ENCODE measurements around the gene GALNT9.

GALNT9 gene

GRCh38 chr12:132238884-132239283, 90.5 kb downstream of the GALNT9 start:
- ATAC-seq (replicated peaks) = no peak

GRCh38 chr12:132238488-132238854, 90.9 kb downstream of the GALNT9 start:
- Mint-ChIP-seq H3K27me3 (no peaks in the 10 kb centered on the region), H3K9me3 (no peaks in the 10 kb centered on the region), H3K36me3 (ENCODE audit: insufficient read depth) (no peaks in the 10 kb centered on the region), H3K4me3 (no peak overlapping the region), H3K27ac (no peak overlapping the region), H3K4me1 (ENCODE audit: low read depth in 2 of 2) (peaks cover 1 to 2% of the 10 kb centered on the region in 2 donors)
- no peak for ATAC-seq (replicated peaks)
- DNase-seq = no peak

More at GRCh38 chr12:132238884-132239283, 90.5 kb downstream of the GALNT9 start:
- Mint-ChIP-seq H3K4me1 (ENCODE audit: low read depth in 2 of 2) (peaks cover 1 to 7% of the 10 kb centered on the region in 2 donors), H3K27ac (no peak overlapping the region), H3K36me3 (ENCODE audit: insufficient read depth) (no peaks in the 10 kb centered on the region), H3K27me3 (no peaks in the 10 kb centered on the region), H3K9me3 (no peaks in the 10 kb centered on the region), H3K4me3 (no peak overlapping the region)
- DNase-seq = no peak

- Mint-ChIP-seq H3K27me3 (no peaks in the 10 kb centered on the region), H3K4me3 (no peak overlapping the region), H3K27ac (no peak overlapping the region), H3K36me3 (ENCODE audit: insufficient read depth) (no peaks in the 10 kb centered on the region), H3K4me1 (ENCODE audit: low read depth in 2 of 2) (peaks cover 0 to 1% of the 10 kb centered on the region in 2 donors), H3K9me3 (no peaks in the 10 kb centered on the region)
- DNase-seq (no peak), ATAC-seq (replicated peaks) (no peak)
Observed at GRCh38 chr12:132237772-132238487, 91.5 kb downstream of the GALNT9 start.

- H3K9me3 Mint-ChIP-seq = no peaks in the 10 kb centered on the region
- no peaks in the 10 kb centered on the region for H3K27me3 Mint-ChIP-seq
- peaks cover 0 to 1% of the 10 kb centered on the region in 2 donors for H3K4me1 Mint-ChIP-seq (ENCODE audit: low read depth in 2 of 2)
- DNase-seq (no peak), ATAC-seq (replicated peaks) (no peak)
- no peak overlapping the region for H3K27ac Mint-ChIP-seq
- no peaks in the 10 kb centered on the region for H3K36me3 Mint-ChIP-seq (ENCODE audit: insufficient read depth)
- no peak overlapping the region for H3K4me3 Mint-ChIP-seq
Observed at GRCh38 chr12:132236930-132237771, 92.2 kb downstream of the GALNT9 start.

GRCh38 chr12:132236129-132236929, 93.1 kb downstream of the GALNT9 start:
- Mint-ChIP-seq H3K27ac (no peak overlapping the region), H3K27me3 (no peaks in the 10 kb centered on the region), H3K9me3 (no peaks in the 10 kb centered on the region), H3K36me3 (ENCODE audit: insufficient read depth) (no peaks in the 10 kb centered on the region), H3K4me1 (ENCODE audit: low read depth in 2 of 2) (peaks cover 0 to 1% of the 10 kb centered on the region in 2 donors), H3K4me3 (no peak overlapping the region)
- DNase-seq (no peak), ATAC-seq (replicated peaks) (no peak)

- peak overlapping the region in 1 of 2 donors; percentile 79 for H3K27ac Mint-ChIP-seq
Observed at GRCh38 chr12:132235116-132235820, 94.1 kb downstream of the GALNT9 start.

GRCh38 chr12:132230381-132230780, 99.0 kb downstream of the GALNT9 start:
- Mint-ChIP-seq H3K4me3 (no peak overlapping the region), H3K27ac (no peak overlapping the region), H3K4me1 (ENCODE audit: low read depth in 2 of 2) (no peaks in the 10 kb centered on the region), H3K9me3 (no peaks in the 10 kb centered on the region), H3K36me3 (ENCODE audit: insufficient read depth) (no peaks in the 10 kb centered on the region), H3K27me3 (no peaks in the 10 kb centered on the region)
- ATAC-seq (replicated peaks) (no peak), DNase-seq (no peak)

More at GRCh38 chr12:132235116-132235820, 94.1 kb downstream of the GALNT9 start:
- H3K9me3 Mint-ChIP-seq = no peaks in the 10 kb centered on the region
- ATAC-seq (replicated peaks) (no peak), DNase-seq (no peak)
- no peaks in the 10 kb centered on the region for H3K27me3 Mint-ChIP-seq
- no peaks in the 10 kb centered on the region for H3K36me3 Mint-ChIP-seq (ENCODE audit: insufficient read depth)
- peaks cover 0 to 1% of the 10 kb centered on the region in 2 donors for H3K4me1 Mint-ChIP-seq (ENCODE audit: low read depth in 2 of 2)
- no peak overlapping the region for H3K4me3 Mint-ChIP-seq

GRCh38 chr12:132229926-132230325, 99.5 kb downstream of the GALNT9 start:
- Mint-ChIP-seq H3K9me3 (no peaks in the 10 kb centered on the region), H3K4me1 (ENCODE audit: low read depth in 2 of 2) (no peaks in the 10 kb centered on the region), H3K27me3 (no peaks in the 10 kb centered on the region), H3K4me3 (no peak overlapping the region), H3K27ac (no peak overlapping the region), H3K36me3 (ENCODE audit: insufficient read depth) (no peaks in the 10 kb centered on the region)
- no peak for DNase-seq
- ATAC-seq (replicated peaks) = no peak

- Mint-ChIP-seq H3K4me3 (no peak overlapping the region), H3K9me3 (no peaks in the 10 kb centered on the region)
- ATAC-seq (replicated peaks) = no peak
Observed at GRCh38 chr12:132229193-132229760, 100.1 kb downstream of the GALNT9 start.

GRCh38 chr12:132228476-132229192, 100.8 kb downstream of the GALNT9 start:
- ATAC-seq (replicated peaks) = no peak
- no peak overlapping the region for H3K4me3 Mint-ChIP-seq
- no peaks in the 10 kb centered on the region for H3K27me3 Mint-ChIP-seq
- no peak overlapping the region for H3K27ac Mint-ChIP-seq
- H3K36me3 Mint-ChIP-seq (ENCODE audit: insufficient read depth) = no peaks in the 10 kb centered on the region
- no peaks in the 10 kb centered on the region for H3K9me3 Mint-ChIP-seq
- no peaks in the 10 kb centered on the region for H3K4me1 Mint-ChIP-seq (ENCODE audit: low read depth in 2 of 2)
- DNase-seq = no peak

More at GRCh38 chr12:132229193-132229760, 100.1 kb downstream of the GALNT9 start:
- H3K27me3 Mint-ChIP-seq = no peaks in the 10 kb centered on the region
- no peaks in the 10 kb centered on the region for H3K36me3 Mint-ChIP-seq (ENCODE audit: insufficient read depth)
- no peak overlapping the region for H3K27ac Mint-ChIP-seq
- DNase-seq = no peak
- no peaks in the 10 kb centered on the region for H3K4me1 Mint-ChIP-seq (ENCODE audit: low read depth in 2 of 2)

GRCh38 chr12:132227782-132228475, 101.5 kb downstream of the GALNT9 start:
- no peaks in the 10 kb centered on the region for H3K27me3 Mint-ChIP-seq
- ATAC-seq (replicated peaks) (no peak), DNase-seq (no peak)
- no peak overlapping the region for H3K27ac Mint-ChIP-seq
- no peaks in the 10 kb centered on the region for H3K36me3 Mint-ChIP-seq (ENCODE audit: insufficient read depth)
- no peaks in the 10 kb centered on the region for H3K9me3 Mint-ChIP-seq
- H3K4me1 Mint-ChIP-seq (ENCODE audit: low read depth in 2 of 2) = no peaks in the 10 kb centered on the region
- no peak overlapping the region for H3K4me3 Mint-ChIP-seq

- ATAC-seq (replicated peaks) (no peak), DNase-seq (no peak)
- Mint-ChIP-seq H3K27me3 (no peaks in the 10 kb centered on the region), H3K36me3 (ENCODE audit: insufficient read depth) (peaks cover 5% of the 10 kb centered on the region), H3K4me1 (ENCODE audit: low read depth in 2 of 2) (peaks cover 5 to 6% of the 10 kb centered on the region in 2 donors), H3K4me3 (no peak overlapping the region), H3K27ac (no peak overlapping the region), H3K9me3 (no peaks in the 10 kb centered on the region)
Observed at GRCh38 chr12:132227118-132227517, 102.3 kb downstream of the GALNT9 start.
